GM18951 (cell line): ENCODE data around the gene OR4E1.

Source experiments
- POLR2A ChIP-seq: IDR thresholded peaks from 4 replicates; pipeline ENCODE4 v1.6.1; 2011; ENCODE audit warnings: mild to moderate bottlenecking; ENCODE audit not compliant: insufficient read length, insufficient read depth; ENCODE audit errors: extremely low read depth
- in situ Hi-C: fragments of 300-500 bp; cut with MboI; formaldehyde crosslinking; loops from one replicate; pipeline ENCODE4 v1.12.0; 2022; ENCODE audit warnings: low sequenced_read_pairs, mixed read lengths, inconsistent platforms; ENCODE audit not compliant: unreplicated experiment

Gene OR4E1

DNA sequence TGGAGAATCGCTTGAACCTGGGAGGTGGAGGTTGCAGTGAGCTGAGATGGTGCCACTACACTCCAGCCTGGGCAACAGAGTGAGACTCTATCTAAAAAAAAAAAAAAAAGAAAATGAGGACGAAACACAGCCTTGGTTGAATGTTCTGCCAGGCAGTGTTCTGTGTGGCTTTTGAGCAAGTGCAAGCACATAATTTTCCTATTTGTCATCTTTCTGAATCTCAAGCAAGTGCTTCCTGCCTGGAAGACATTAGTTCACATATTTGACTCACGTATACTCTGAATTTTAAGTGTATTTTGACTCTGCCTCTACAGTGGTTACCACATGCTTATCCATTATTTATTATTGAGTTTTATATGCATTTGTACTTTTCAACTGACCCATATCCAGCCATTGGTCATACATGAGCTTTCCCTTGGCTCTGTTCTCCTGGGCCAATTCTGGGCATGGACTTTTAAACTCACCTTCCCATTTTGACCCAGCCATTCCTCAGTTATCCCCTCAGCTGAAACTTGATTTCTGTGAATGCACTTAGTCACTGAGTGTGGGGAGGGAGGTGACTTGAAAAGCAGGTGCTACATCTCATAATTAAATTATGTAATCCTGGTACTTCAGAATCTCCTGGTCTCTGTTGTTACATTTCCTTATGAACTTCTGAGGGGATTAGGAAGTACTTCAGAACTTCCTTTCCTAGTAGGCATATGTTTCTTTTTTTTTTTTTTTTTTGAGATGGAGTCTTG is 47.0 kb downstream of the OR4E1 start:
- in situ Hi-C loops, result no loop called here
- TF ChIP-seq POLR2A, result no peak
